BJ (cell line): ENCODE data around the gene CDYL2. TPM values are rescaled to one million over a fixed set of nuclear protein-coding genes. Genes with fewer than 3 reads are reported as not detected.
"Not testable (repeated sequence)": the region's sequence is repeated elsewhere in the genome, so short reads cannot be mapped to it uniquely, and the experiment has no call there.

Experiments
- CTCF ChIA-PET: fragments of 350-600 bp; formaldehyde crosslinking; extraction: SDS; loops from one replicate; lab custom pipeline; 2021; ENCODE audit warnings: antibody characterized with exemption, inconsistent platforms; lab: Yijun Ruan, JAX
- POLR2A ChIA-PET: fragments of 300-600 bp; sonication (Branson Sonifier 250); formaldehyde crosslinking; extraction: SDS; loops from one replicate; lab custom pipeline; 2021; ENCODE audit warnings: antibody characterized with exemption; lab: Charles Lee
- DNase-seq: peaks from one replicate; pipeline ENCODE4 v3.0.0-alpha.2; 2011; ENCODE audit warnings: low read depth
- H3K27me3 ChIP-seq: 2 replicates; pipeline ENCODE4 v1.6.0; 2011; ENCODE audit warnings: low read length; ENCODE audit not compliant: control insufficient read depth, insufficient read depth
- H3K36me3 ChIP-seq: 2 replicates; pipeline ENCODE4 v1.5.1; 2011; ENCODE audit warnings: low read length; ENCODE audit not compliant: control insufficient read depth, insufficient read depth
- H3K4me3 ChIP-seq: 2 replicates; pipeline ENCODE4 v1.5.1; 2011; ENCODE audit warnings: low read depth, mild to moderate bottlenecking, control low read depth, low read length
- polyA plus RNA-seq: library from polyadenylated mRNA; depleted of rRNA; stranded (reverse); fragments of >200 nt; gene quantifications from 2 replicates; pipeline ENCODE4 v1.2.3, GENCODE V29; 2011
- TF ChIP-seq, protein P1 (sequence below): IDR thresholded peaks from 2 replicates; pipeline ENCODE4 v1.5.1; 2011; ENCODE audit warnings: low read depth, mild to moderate bottlenecking, control low read depth, inconsistent platforms, low read length, moderate library complexity; ENCODE audit not compliant: insufficient read depth

Gene CDYL2
- polyA plus RNA-seq, 1 experiment: 0.87 TPM

GRCh38 chr16:80656161-80656560, 148.2 kb downstream of the CDYL2 start:
- Histone ChIP-seq H3K4me3 (no peak overlapping the region), H3K27me3 (no peaks in the 10 kb centered on the region), H3K36me3 (no peaks in the 10 kb centered on the region)
- no peak for DNase-seq
- POLR2A ChIA-PET: no interaction called here
- CTCF ChIA-PET: interaction anchor here (0.6 to 1.7 kb wide), 3 partner anchors 18 to 130 kb away, joined by 3 to 4 read pairs (median 3); no protein-coding TSS in a partner anchor
- TF ChIP-seq, protein P1, sequence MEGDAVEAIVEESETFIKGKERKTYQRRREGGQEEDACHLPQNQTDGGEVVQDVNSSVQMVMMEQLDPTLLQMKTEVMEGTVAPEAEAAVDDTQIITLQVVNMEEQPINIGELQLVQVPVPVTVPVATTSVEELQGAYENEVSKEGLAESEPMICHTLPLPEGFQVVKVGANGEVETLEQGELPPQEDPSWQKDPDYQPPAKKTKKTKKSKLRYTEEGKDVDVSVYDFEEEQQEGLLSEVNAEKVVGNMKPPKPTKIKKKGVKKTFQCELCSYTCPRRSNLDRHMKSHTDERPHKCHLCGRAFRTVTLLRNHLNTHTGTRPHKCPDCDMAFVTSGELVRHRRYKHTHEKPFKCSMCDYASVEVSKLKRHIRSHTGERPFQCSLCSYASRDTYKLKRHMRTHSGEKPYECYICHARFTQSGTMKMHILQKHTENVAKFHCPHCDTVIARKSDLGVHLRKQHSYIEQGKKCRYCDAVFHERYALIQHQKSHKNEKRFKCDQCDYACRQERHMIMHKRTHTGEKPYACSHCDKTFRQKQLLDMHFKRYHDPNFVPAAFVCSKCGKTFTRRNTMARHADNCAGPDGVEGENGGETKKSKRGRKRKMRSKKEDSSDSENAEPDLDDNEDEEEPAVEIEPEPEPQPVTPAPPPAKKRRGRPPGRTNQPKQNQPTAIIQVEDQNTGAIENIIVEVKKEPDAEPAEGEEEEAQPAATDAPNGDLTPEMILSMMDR: no peak

- no peak overlapping the region for H3K4me3 ChIP-seq
- TF ChIP-seq, protein P1: no peak
- CTCF ChIA-PET: interaction anchor here (0.6 to 1.7 kb wide), 3 partner anchors 17 to 129 kb away, joined by 3 to 4 read pairs (median 3); no protein-coding TSS in a partner anchor
Observed at GRCh38 chr16:80655751-80656150, 148.6 kb downstream of the CDYL2 start.

GRCh38 chr16:80654094-80654862, 150.1 kb downstream of the CDYL2 start:
- no peaks in the 10 kb centered on the region for H3K36me3 ChIP-seq
- no peaks in the 10 kb centered on the region for H3K27me3 ChIP-seq
- ChIA-PET CTCF (no interaction called here), POLR2A (no interaction called here)
- DNase-seq: no peak
- H3K4me3 ChIP-seq: no peak overlapping the region
- TF ChIP-seq, protein P1: no peak

More at GRCh38 chr16:80655751-80656150, 148.6 kb downstream of the CDYL2 start:
- Histone ChIP-seq H3K36me3 (no peaks in the 10 kb centered on the region), H3K27me3 (no peaks in the 10 kb centered on the region)
- DNase-seq: no peak
- POLR2A ChIA-PET: no interaction called here

GRCh38 chr16:80652441-80652840, 152.0 kb downstream of the CDYL2 start:
- H3K27me3 ChIP-seq: no peaks in the 10 kb centered on the region
- no peak for DNase-seq
- no peak overlapping the region for H3K4me3 ChIP-seq
- CTCF ChIA-PET: no interaction called here
- TF ChIP-seq, protein P1: no peak
- POLR2A ChIA-PET: no interaction called here
- no peaks in the 10 kb centered on the region for H3K36me3 ChIP-seq

DNA sequence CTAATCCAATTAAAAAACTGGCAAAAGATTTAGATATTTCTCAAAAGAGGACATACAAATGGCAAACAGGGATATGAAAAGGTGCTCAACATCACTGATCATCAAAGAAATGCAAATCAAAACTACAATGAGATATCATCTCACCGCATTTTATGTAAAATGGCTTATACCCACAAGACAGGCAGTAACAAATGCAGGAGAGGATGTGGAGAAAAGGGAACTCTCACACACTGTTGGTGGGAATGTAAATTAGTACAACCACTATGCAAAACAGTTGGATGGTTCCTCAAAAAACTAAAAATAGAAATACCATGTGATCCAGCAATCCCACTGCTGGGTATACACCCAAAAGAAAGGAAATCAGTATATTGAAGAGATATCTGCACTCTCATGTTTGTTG, 154.1 kb downstream of the CDYL2 start:
- H3K27me3 ChIP-seq, DNase-seq, H3K4me3 ChIP-seq, POLR2A ChIA-PET, CTCF ChIA-PET, H3K36me3 ChIP-seq: not testable (repeated sequence)
